Mesendoderm (in vitro differentiated cells): ENCODE results near the gene COL20A1.

Experiments
- DNase-seq: peaks from one replicate; pipeline ENCODE4 v3.0.0; 2013
- H2AK5ac ChIP-seq: 2 replicates; pipeline ENCODE4 v1.6.1; 2013; ENCODE audit warnings: low read length, inconsistent platforms
- H2BK120ac ChIP-seq: 2 replicates; pipeline ENCODE4 v1.6.1; 2013; ENCODE audit warnings: low read depth, mild to moderate bottlenecking, low read length, moderate library complexity, mixed read lengths
- H2BK15ac ChIP-seq: replicated peaks from 2 replicates; pipeline ENCODE4 v1.6.1; 2013; ENCODE audit warnings: low read depth, mild to moderate bottlenecking, moderate library complexity
- H2BK5ac ChIP-seq: 2 replicates; pipeline ENCODE4 v1.6.1; 2013; ENCODE audit warnings: low read length, inconsistent platforms
- H3K18ac ChIP-seq: 2 replicates; pipeline ENCODE4 v1.6.1; 2013; ENCODE audit warnings: mild to moderate bottlenecking, low read length, mixed read lengths
- H3K23ac ChIP-seq: one replicate; pipeline ENCODE4 v1.6.1; 2013; ENCODE audit warnings: low read length
- H3K27ac ChIP-seq: 2 replicates; pipeline ENCODE4 v1.5.1; 2013; ENCODE audit warnings: low read depth, mild to moderate bottlenecking, inconsistent platforms, low read length, moderate library complexity
- H3K27me3 ChIP-seq: 2 replicates; pipeline ENCODE4 v1.6.1; 2013; ENCODE audit warnings: low read length, control low read depth, mild to moderate bottlenecking, inconsistent platforms; ENCODE audit not compliant: insufficient read depth, poor library complexity
- H3K36me3 ChIP-seq: 2 replicates; pipeline ENCODE4 v1.6.1; 2013; ENCODE audit warnings: low read length, inconsistent platforms; ENCODE audit not compliant: control insufficient read depth, insufficient read depth
- H3K4ac ChIP-seq: one replicate; pipeline ENCODE4 v1.6.1; 2013; ENCODE audit warnings: low read depth, mild to moderate bottlenecking, low read length, moderate library complexity
- H3K4me1 ChIP-seq: 2 replicates; pipeline ENCODE4 v1.6.1; 2013; ENCODE audit warnings: low read depth, low read length, inconsistent platforms; ENCODE audit not compliant: control insufficient read depth
- H3K4me2 ChIP-seq: 2 replicates; pipeline ENCODE4 v1.6.1; 2013; ENCODE audit warnings: low read length
- H3K4me3 ChIP-seq: 2 replicates; pipeline ENCODE4 v1.5.1; 2013; ENCODE audit warnings: mild to moderate bottlenecking, low read length
- H3K56ac ChIP-seq: one replicate; pipeline ENCODE4 v1.6.1; 2013; ENCODE audit warnings: low read length
- H3K79me1 ChIP-seq: 2 replicates; pipeline ENCODE4 v1.6.1; 2013; ENCODE audit warnings: low read length, inconsistent platforms
- H3K79me2 ChIP-seq: 2 replicates; pipeline ENCODE4 v1.6.1; 2013; ENCODE audit warnings: mild to moderate bottlenecking, low read length; ENCODE audit not compliant: control insufficient read depth, insufficient read depth
- H3K9ac ChIP-seq: 2 replicates; pipeline ENCODE4 v1.6.1; 2013; ENCODE audit warnings: low read length, inconsistent platforms
- H4K5ac ChIP-seq: one replicate; pipeline ENCODE4 v1.6.1; 2013; ENCODE audit warnings: low read length
- H4K8ac ChIP-seq: one replicate; pipeline ENCODE4 v1.6.1; 2013; ENCODE audit warnings: low read depth, mild to moderate bottlenecking, control low read depth, low read length, moderate library complexity
- WGBS: extraction: QIAGEN DNeasy Blood & Tissue Kit; methylation state at CpG from one replicate; pipeline ENCODE4 v1.1.7; 2013; ENCODE audit warnings: low lambda C conversion rate, missing lambda C conversion rate; ENCODE audit not compliant: insufficient coverage; ENCODE audit errors: extremely low coverage; 5-methylcytosine and 5-hydroxymethylcytosine counted together

COL20A1 gene

GRCh38 chr20:63351811-63352591 lies 59.0 kb downstream of the COL20A1 start:
- H2BK15ac ChIP-seq = no peak overlapping the region
- H3K27me3 ChIP-seq = no peaks in the 10 kb centered on the region
- no peak overlapping the region for H2BK120ac ChIP-seq
- H2BK5ac ChIP-seq = no peak overlapping the region
- no peak overlapping the region for H2AK5ac ChIP-seq
- H3K4me2 ChIP-seq = no peak overlapping the region
- peak; percentile 53 for DNase-seq
- H3K4me1 ChIP-seq = no peaks in the 10 kb centered on the region
- H3K4ac ChIP-seq = no peak overlapping the region
- H3K36me3 ChIP-seq = no peaks in the 10 kb centered on the region
- H3K56ac ChIP-seq = no peak overlapping the region
- H3K18ac ChIP-seq = no peak overlapping the region
- H3K27ac ChIP-seq = no peak overlapping the region
- H3K79me2 ChIP-seq = no peaks in the 10 kb centered on the region
- H3K9ac ChIP-seq = no peak overlapping the region
- no peak overlapping the region for H4K5ac ChIP-seq
- H3K23ac ChIP-seq = no peak overlapping the region
- H3K79me1 ChIP-seq = no peaks in the 10 kb centered on the region
- no peak overlapping the region for H3K4me3 ChIP-seq
- H4K8ac ChIP-seq = no peak overlapping the region
- WGBS = no CpG with 5 or more reads among the region's 28 CpGs

- Histone ChIP-seq H2BK120ac (no peak overlapping the region), H3K4me1 (no peaks in the 10 kb centered on the region), H2BK15ac (no peak overlapping the region), H3K27me3 (no peaks in the 10 kb centered on the region), H3K9ac (no peak overlapping the region), H2BK5ac (no peak overlapping the region), H4K5ac (no peak overlapping the region), H3K23ac (no peak overlapping the region), H2AK5ac (no peak overlapping the region), H3K56ac (no peak overlapping the region), H3K4me2 (no peak overlapping the region), H4K8ac (no peak overlapping the region), H3K4ac (no peak overlapping the region), H3K79me1 (no peaks in the 10 kb centered on the region), H3K79me2 (no peaks in the 10 kb centered on the region), H3K36me3 (no peaks in the 10 kb centered on the region), H3K18ac (no peak overlapping the region), H3K27ac (no peak overlapping the region), H3K4me3 (no peak overlapping the region)
- no peak for DNase-seq
- no CpG with 5 or more reads among the region's 12 CpGs for WGBS
Observed at GRCh38 chr20:63352811-63353221, 59.8 kb downstream of the COL20A1 start.

DNA sequence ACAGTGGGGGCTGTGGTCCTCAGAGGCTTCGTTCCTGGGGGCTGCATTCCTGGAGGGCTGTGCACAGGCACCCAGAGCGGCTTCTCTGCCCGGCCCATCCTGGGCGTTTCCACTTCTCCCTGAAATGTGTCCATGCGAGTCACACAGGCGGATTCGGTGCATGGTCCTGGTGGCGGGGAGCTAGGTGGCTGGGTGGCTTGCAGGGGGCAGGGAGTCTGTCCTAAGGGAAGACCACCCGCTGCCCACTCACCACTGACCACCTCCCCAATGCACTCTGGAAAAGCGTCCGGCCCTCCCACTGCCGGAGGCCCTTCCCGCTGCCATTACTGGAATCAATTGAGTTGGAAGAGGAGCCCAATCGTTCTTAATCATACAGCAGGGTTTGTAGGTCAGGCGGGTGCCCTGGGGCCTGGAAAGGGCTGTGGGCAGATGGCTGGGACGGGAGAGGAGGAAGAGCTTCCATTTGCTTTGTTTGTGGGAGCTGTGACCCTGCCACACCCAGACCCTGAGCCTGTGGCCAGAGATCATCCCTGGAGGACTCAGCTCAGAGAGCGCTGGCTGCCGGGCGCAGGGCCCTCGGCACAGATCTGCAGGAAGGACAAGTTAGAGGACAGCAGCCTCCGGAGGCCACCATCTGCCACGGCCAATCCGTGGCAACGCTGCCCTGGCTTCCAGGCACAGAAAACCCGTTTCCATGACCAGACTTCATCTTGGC lies 61.8 kb downstream of the COL20A1 start:
- no peak overlapping the region for H4K8ac ChIP-seq
- H2BK15ac ChIP-seq = no peak overlapping the region
- no peak overlapping the region for H3K56ac ChIP-seq
- H3K4ac ChIP-seq = no peak overlapping the region
- H3K18ac ChIP-seq = no peak overlapping the region
- no peak overlapping the region for H3K4me3 ChIP-seq
- H4K5ac ChIP-seq = no peak overlapping the region
- H3K27me3 ChIP-seq = no peaks in the 10 kb centered on the region
- H2BK5ac ChIP-seq = no peak overlapping the region
- no peaks in the 10 kb centered on the region for H3K79me2 ChIP-seq
- H3K9ac ChIP-seq = no peak overlapping the region
- DNase-seq = no peak
- no peak overlapping the region for H3K27ac ChIP-seq
- no peak overlapping the region for H3K23ac ChIP-seq
- no peaks in the 10 kb centered on the region for H3K79me1 ChIP-seq
- H3K36me3 ChIP-seq = no peaks in the 10 kb centered on the region
- H3K4me2 ChIP-seq = no peak overlapping the region
- H2AK5ac ChIP-seq = no peak overlapping the region
- no peak overlapping the region for H2BK120ac ChIP-seq
- no CpG with 5 or more reads among the region's 25 CpGs for WGBS
- no peaks in the 10 kb centered on the region for H3K4me1 ChIP-seq

GRCh38 chr20:63355781-63356295 lies 62.9 kb downstream of the COL20A1 start:
- peaks cover 7% of the 10 kb centered on the region for H3K27me3 ChIP-seq

DNA sequence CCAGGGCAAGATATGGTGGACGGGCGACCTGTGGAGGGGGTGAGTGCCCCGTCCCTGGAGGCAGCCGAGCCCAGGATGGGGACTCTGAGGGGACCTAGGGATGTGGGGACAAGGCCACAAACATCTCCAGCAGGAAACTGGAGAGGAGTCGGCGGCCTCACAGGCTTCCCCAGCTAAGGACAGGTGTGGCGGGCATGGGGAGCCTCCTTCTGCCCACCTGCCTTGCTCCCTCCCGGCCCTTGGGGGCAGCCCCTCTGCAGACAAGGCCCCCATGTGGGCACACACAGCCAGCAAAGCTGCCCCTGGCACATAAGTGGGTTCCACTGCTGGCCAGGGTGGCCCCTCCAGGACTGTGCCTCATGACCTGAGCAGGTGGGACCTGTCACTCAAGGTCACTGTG lies 63.5 kb downstream of the COL20A1 start:
- Histone ChIP-seq H2BK15ac (no peak overlapping the region), H4K8ac (no peak overlapping the region), H3K4me1 (no peaks in the 10 kb centered on the region), H3K4me3 (no peak overlapping the region), H3K18ac (no peak overlapping the region), H3K27me3 (peaks cover 7% of the 10 kb centered on the region), H3K79me1 (no peaks in the 10 kb centered on the region), H3K4ac (no peak overlapping the region), H3K79me2 (no peaks in the 10 kb centered on the region), H2AK5ac (no peak overlapping the region), H3K9ac (no peak overlapping the region), H3K56ac (no peak overlapping the region), H4K5ac (no peak overlapping the region), H2BK120ac (no peak overlapping the region), H3K23ac (no peak overlapping the region), H3K4me2 (no peak overlapping the region), H3K36me3 (no peaks in the 10 kb centered on the region), H3K27ac (no peak overlapping the region), H2BK5ac (no peak overlapping the region)
- DNase-seq = no peak
- no CpG with 5 or more reads among the region's 8 CpGs for WGBS

More at GRCh38 chr20:63355781-63356295, 62.9 kb downstream of the COL20A1 start:
- DNase-seq = no peak
- Histone ChIP-seq H4K5ac (no peak overlapping the region), H4K8ac (no peak overlapping the region), H2BK15ac (no peak overlapping the region), H3K4me3 (no peak overlapping the region), H3K18ac (no peak overlapping the region), H3K27ac (no peak overlapping the region), H3K36me3 (no peaks in the 10 kb centered on the region), H3K9ac (no peak overlapping the region), H2AK5ac (no peak overlapping the region), H3K4ac (no peak overlapping the region), H3K23ac (no peak overlapping the region), H3K56ac (no peak overlapping the region), H3K4me2 (no peak overlapping the region), H3K4me1 (no peaks in the 10 kb centered on the region), H3K79me2 (no peaks in the 10 kb centered on the region), H2BK5ac (no peak overlapping the region), H2BK120ac (no peak overlapping the region), H3K79me1 (no peaks in the 10 kb centered on the region)
- no CpG with 5 or more reads among the region's 11 CpGs for WGBS
